Right renal cortex interstitium (tissue), 3 donors: Measurements from ENCODE around the gene SLC6A11. TPM values are rescaled to one million over a fixed set of nuclear protein-coding genes. Genes with fewer than 3 reads are reported as not detected.

Experiments
- DNase-seq, 3 donors: peaks; one replicate each; pipeline ENCODE4 v3.0.0-alpha.2; 2013; ENCODE audit warnings: low read depth in 3 of 3, low spot score in 2 of 3
- polyA plus RNA-seq, 3 donors: library from polyadenylated mRNA; unstranded; fragments of 120-200 nt; gene quantifications; one replicate each; pipeline ENCODE4 v1.2.1, GENCODE V29; 2013; ENCODE audit not compliant: insufficient read length in 3 of 3

Gene SLC6A11
- polyA plus RNA-seq, 3 donors, result 0.06 to 0.08 (median 0.08) TPM

- DNase-seq, result no peak
Measured at GRCh38 chr3:10974746-10975375, 158.8 kb downstream of the SLC6A11 start.

DNA sequence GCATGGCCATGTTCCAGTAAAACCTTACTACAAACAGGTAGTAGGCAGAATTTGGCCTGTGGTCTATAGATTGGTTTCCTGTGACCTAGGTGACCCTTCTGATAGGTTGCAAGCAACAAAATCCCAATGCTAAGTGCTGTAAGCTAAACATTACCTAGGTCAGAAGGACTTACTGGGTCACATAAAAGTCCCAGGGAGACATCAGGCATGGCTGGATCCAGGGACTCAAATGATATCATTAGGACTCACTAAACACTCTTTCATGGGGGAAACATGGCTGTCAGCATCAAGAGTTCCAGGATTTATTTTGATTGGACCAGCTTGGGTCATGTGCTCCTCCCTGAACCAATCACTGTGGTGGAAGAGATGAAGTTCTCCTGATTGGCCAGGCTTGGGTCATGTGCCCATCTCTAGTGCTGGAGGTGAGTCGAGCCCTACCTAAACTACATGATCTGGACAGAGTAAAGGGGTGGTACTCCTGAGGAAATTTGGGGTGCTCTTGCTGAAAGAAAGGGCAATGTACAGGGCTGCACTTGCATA, 159.7 kb downstream of the SLC6A11 start:
- DNase-seq, result no peak

GRCh38 chr3:10976770-10977169, 160.7 kb downstream of the SLC6A11 start:
- DNase-seq, result no peak

- no peak for DNase-seq
Measured at GRCh38 chr3:10977892-10978510, 162.0 kb downstream of the SLC6A11 start.

DNA sequence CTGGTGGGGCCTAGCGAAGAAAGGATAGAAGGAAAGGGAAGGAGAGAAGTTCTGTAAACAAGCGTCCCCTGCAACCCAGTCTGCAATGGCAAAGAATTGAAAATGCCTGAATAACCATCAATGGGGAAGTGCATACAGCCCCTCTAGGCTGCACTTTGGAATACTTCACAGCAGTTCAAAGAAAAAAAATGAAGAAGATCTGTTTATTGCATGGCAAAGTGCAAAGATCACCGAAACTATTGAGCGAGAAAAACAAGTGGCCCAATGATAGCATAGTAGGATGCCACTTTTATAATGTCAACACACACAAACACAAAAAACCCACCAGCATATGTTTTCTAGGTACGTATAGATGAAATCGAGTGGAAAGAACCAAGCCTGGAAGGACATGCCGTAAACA, 162.9 kb downstream of the SLC6A11 start:
- no peak for DNase-seq

DNA sequence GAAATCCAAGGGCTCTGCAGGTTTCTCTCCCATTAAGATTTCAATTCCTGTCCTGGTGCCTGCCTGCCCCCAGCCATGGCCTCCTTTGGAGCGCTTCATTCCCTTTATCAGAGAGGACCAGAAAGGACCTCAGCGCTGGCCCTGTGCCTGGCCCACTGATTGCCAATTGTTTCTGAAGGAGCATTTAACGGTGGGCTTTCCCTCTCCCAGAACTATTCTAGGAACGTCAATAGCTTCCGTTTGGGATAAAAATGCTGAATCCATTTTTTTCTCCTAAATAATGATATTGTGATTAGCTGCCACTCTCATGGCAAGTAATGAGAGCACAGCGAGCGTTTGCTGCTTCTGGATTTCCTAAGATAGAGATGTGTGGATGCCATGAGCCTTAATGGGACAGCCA, 164.3 kb downstream of the SLC6A11 start:
- DNase-seq, result no peak

DNA sequence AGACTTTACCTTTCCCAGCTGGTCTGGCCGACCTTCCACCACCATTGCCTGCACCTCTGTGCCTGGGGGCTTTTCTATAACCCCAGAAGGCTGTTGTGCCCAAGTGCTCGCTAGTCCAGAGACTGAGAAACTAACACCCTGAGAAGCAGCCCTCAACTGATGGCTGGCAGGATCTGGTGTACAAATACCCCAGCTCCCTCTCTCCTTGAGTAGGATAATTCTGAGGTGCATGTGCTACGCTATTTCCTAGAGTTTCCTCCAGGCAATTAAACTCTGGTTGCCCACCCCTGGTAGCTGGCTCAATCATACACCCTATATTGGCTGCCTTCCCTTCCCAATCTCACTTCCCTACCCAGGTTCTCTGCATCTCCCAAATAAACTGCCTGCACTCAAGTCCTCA, 165.0 kb downstream of the SLC6A11 start:
- DNase-seq, result no peak

DNA sequence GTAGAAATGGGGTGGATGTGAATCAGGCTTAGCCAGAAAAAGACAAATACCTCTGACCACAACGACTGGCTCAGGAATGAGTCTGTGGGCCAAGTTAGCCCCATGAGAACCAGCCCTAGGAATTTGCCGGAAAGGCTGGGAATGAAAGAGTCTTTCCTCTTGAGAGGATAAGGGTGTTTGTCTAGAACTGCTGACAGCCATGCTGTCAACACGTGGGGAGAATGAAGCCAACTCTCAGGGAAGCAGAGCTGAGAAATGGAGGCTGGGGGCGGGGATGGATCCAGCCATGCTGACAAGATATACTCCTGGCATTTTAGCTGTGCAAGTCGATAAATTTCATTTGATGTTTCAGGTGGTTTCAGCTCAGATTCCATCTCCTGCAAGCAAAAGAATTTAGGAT, 165.9 kb downstream of the SLC6A11 start:
- no peak for DNase-seq

GRCh38 chr3:10982782-10983181, 166.8 kb downstream of the SLC6A11 start:
- DNase-seq, result no peak

- DNase-seq, result no peak
Measured at GRCh38 chr3:10983219-10983916, 167.3 kb downstream of the SLC6A11 start.

DNA sequence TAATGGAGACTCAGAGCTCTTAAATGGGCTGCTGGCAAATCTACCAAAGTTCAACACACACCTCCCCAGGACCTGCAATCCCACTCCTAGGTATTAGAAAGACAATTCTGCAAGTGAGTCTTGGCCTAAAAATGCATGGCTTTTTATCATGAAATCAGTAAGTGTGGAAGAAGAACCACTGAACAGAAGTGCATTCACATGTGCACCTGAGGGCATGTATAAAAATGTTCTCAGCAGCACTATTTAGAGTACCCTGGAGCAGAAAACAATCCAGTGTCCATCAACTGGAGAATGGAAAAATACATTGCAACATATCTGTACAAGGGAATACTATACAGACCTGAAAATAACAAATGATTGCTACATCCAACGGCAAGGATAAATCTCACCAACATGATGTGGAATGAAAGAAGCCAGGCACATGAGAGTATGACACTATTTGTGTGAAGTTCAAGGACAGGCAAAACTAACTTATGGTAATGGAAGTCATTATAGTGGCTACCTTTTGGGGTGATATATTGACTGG, 168.4 kb downstream of the SLC6A11 start:
- no peak for DNase-seq

DNA sequence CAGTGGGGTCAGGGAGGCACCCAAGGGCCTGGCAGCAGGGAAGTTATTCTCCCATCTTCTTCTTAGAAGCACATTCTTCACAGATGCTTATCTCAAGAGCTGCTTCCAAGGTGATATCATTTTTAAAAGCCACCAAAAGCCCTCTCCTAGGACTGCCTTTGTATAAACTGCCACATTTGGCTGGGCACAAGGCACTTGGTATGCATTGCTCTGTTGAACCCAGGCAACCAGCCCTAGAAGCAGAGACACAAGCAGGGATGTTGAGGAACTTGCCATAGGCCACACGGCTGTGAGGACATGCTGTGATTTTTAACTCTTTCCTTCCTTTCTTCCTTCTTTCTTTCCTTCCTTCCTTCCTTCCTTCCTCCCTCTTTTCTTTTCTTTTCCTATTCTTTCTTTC, 169.2 kb downstream of the SLC6A11 start:
- DNase-seq, result no peak

- no peak for DNase-seq
Measured at GRCh38 chr3:10986592-10986991, 170.6 kb downstream of the SLC6A11 start.

DNA sequence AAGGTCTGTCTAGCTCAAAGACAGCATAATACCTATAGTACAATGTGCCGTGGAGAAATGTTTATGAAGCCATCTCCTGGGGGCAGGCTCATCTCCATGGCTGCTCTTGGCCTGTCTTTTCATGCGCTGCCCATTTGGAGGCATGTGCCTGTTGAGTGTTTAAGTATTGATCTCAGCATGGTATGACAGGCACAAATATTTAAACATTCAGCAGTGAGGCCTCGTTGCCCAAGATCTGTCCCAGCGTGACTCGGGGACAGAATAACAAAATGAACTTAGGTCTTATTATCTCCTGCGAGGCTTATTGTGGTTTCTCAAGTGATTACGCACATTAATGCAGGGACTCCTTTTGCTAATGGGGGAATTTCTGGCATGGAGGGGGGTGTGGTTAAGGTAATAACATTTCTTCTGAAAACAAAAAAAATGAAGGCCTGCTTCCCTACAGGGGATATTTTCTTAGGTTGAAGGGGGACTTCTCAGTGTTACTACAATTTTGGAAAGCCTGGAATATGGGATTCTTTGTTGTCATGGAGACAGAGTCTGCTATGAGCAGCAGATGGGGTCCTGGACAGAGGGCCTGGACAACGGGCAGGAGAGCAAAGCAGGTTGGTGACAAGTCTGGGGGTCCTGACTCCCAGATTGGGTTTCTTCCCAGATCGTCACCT, 172.1 kb downstream of the SLC6A11 start:
- no peak for DNase-seq

GRCh38 chr3:10988991-10989484, 173.0 kb downstream of the SLC6A11 start:
- DNase-seq, result no peak

Other genes with a start within 250 kb of the SLC6A11 start
- gene SLC6A1, start 176.5 kb downstream of the SLC6A11 start, polyA plus RNA-seq, result under 1 TPM; 0.46 to 0.85 (median 0.74) TPM